Measurements from ENCODE around the gene NAV3.

The NAV3 gene

DNA sequence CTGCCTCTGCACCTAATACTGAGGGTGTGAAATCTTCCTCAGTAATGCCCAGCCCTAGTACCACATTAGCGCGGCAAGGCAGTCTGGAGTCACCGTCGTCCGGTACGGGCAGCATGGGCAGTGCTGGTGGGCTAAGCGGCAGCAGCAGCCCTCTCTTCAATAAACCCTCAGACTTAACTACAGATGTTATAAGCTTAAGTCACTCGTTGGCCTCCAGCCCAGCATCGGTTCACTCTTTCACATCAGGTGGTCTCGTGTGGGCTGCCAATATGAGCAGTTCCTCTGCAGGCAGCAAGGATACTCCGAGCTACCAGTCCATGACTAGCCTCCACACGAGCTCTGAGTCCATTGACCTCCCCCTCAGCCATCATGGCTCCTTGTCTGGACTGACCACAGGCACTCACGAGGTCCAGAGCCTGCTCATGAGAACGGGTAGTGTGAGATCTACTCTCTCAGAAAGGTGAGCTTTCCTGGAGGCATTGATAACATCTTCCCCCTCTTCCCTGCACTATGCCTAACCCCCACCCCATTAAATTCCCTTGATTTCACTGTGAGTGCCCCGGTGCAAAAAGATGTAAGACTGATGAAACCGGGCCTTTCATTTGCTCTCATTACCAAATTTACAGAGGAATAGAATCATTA is 291.4 kb downstream of the NAV3 start:
- H3K4me2 ChIP-seq (ENCODE audit: low read depth, low read length, poor library complexity, severe bottlenecking), result peak overlapping the region; percentile 14
- H3K4me1 ChIP-seq (ENCODE audit: insufficient read depth, low read length, poor library complexity, severe bottlenecking), result peaks cover 3% of the 10 kb centered on the region
- H2AFZ ChIP-seq (ENCODE audit: low read length), result no peak overlapping the region; the same call in 1 of the 2 replicates
- H3K36me3 ChIP-seq (ENCODE audit: insufficient read depth, low read length), result no peaks in the 10 kb centered on the region
- H3K9me2 ChIP-seq (replicated peaks; ENCODE audit: low read depth, low read length), result no peaks in the 10 kb centered on the region
- no peak overlapping the region for H3K4me3 ChIP-seq (ENCODE audit: low read length, poor library complexity, severe bottlenecking)
- TF ChIP-seq, protein P1, sequence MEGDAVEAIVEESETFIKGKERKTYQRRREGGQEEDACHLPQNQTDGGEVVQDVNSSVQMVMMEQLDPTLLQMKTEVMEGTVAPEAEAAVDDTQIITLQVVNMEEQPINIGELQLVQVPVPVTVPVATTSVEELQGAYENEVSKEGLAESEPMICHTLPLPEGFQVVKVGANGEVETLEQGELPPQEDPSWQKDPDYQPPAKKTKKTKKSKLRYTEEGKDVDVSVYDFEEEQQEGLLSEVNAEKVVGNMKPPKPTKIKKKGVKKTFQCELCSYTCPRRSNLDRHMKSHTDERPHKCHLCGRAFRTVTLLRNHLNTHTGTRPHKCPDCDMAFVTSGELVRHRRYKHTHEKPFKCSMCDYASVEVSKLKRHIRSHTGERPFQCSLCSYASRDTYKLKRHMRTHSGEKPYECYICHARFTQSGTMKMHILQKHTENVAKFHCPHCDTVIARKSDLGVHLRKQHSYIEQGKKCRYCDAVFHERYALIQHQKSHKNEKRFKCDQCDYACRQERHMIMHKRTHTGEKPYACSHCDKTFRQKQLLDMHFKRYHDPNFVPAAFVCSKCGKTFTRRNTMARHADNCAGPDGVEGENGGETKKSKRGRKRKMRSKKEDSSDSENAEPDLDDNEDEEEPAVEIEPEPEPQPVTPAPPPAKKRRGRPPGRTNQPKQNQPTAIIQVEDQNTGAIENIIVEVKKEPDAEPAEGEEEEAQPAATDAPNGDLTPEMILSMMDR (conservative IDR thresholded peaks at IDR 0.05; ENCODE audit: low read length), result no peak
- no peaks in the 10 kb centered on the region for H3K27me3 ChIP-seq (ENCODE audit: insufficient read depth, low read length, poor library complexity, severe bottlenecking)
- H3K9ac ChIP-seq (ENCODE audit: low read depth, low read length, poor library complexity, severe bottlenecking), result no peak overlapping the region
- no peaks in the 10 kb centered on the region for H4K20me1 ChIP-seq (ENCODE audit: insufficient read depth, low read length, poor library complexity, severe bottlenecking)
- no peaks in the 10 kb centered on the region for H3F3A ChIP-seq (ENCODE audit: low read depth)
- no peaks in the 10 kb centered on the region for H3K79me2 ChIP-seq (ENCODE audit: insufficient read depth, low read length)
- no peaks in the 10 kb centered on the region for H3K9me3 ChIP-seq (ENCODE audit: insufficient read depth, low read depth, low read length)

DNA sequence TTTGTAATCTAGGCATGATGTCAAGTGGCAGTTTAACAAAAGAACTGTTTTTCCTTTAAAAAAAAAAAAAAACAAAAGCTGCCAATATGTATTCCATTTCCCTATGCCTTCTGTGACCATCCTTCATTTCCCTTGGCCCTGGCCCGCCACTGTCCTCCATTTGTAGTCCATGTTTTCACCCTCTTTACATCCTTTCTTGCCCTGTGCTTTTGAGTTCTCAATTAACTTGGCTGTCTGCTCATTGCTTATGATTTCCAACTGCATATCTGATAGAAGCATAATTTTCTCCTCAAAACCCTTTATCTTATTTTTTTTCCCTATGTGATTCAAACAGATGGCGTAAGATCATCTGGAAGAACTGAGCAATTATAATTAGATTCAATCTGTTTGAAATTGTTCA is 297.5 kb downstream of the NAV3 start:
- H3F3A ChIP-seq (ENCODE audit: low read depth), result no peaks in the 10 kb centered on the region
- no peaks in the 10 kb centered on the region for H3K4me1 ChIP-seq (ENCODE audit: insufficient read depth, low read length, poor library complexity, severe bottlenecking)
- H4K20me1 ChIP-seq (ENCODE audit: insufficient read depth, low read length, poor library complexity, severe bottlenecking), result no peaks in the 10 kb centered on the region
- H2AFZ ChIP-seq (ENCODE audit: low read length), result no peak overlapping the region
- H3K4me2 ChIP-seq (ENCODE audit: low read depth, low read length, poor library complexity, severe bottlenecking), result no peak overlapping the region
- no peaks in the 10 kb centered on the region for H3K36me3 ChIP-seq (ENCODE audit: insufficient read depth, low read length)
- TF ChIP-seq, protein P1 (conservative IDR thresholded peaks at IDR 0.05; ENCODE audit: low read length), result no peak
- TF ChIP-seq EZH2phosphoT487 (IDR thresholded peaks at IDR 0.05; ENCODE audit: borderline replicate concordance), result no peak
- no peaks in the 10 kb centered on the region for H3K9me2 ChIP-seq (replicated peaks; ENCODE audit: low read depth, low read length)
- no peaks in the 10 kb centered on the region for H3K79me2 ChIP-seq (ENCODE audit: insufficient read depth, low read length)
- H3K9me3 ChIP-seq (ENCODE audit: insufficient read depth, low read depth, low read length), result no peaks in the 10 kb centered on the region
- no peak overlapping the region for H3K4me3 ChIP-seq (ENCODE audit: low read length, poor library complexity, severe bottlenecking)
- H3K9ac ChIP-seq (ENCODE audit: low read depth, low read length, poor library complexity, severe bottlenecking), result no peak overlapping the region
- H3K27me3 ChIP-seq (ENCODE audit: insufficient read depth, low read length, poor library complexity, severe bottlenecking), result no peaks in the 10 kb centered on the region

DNA sequence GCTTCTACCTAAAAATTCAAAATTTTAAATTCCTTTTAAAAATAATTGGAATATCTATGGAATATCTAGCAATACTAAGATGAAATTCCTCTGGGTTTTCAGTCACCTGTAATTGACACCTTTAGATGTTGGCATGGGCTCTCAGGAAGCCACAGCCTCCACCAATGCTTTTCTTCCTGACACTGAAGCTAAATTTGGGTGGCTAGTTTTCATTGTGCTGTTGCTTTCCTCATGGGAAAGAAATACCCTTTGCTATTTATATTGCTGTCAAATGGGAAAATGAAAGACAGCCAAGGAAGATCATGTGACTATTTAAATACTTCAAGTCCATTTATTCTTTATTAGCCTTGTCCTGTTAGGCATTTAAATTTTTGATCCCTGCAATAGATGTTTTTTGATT is 313.0 kb downstream of the NAV3 start:
- H2AFZ ChIP-seq (ENCODE audit: low read length), result no peak overlapping the region
- TF ChIP-seq, protein P1 (conservative IDR thresholded peaks at IDR 0.05; ENCODE audit: low read length), result no peak
- TF ChIP-seq EZH2phosphoT487 (IDR thresholded peaks at IDR 0.05; ENCODE audit: borderline replicate concordance), result no peak
- no peaks in the 10 kb centered on the region for H3K79me2 ChIP-seq (ENCODE audit: insufficient read depth, low read length)
- no peaks in the 10 kb centered on the region for H4K20me1 ChIP-seq (ENCODE audit: insufficient read depth, low read length, poor library complexity, severe bottlenecking)
- H3K9me3 ChIP-seq (ENCODE audit: insufficient read depth, low read depth, low read length), result no peaks in the 10 kb centered on the region
- H3K4me1 ChIP-seq (ENCODE audit: insufficient read depth, low read length, poor library complexity, severe bottlenecking), result no peaks in the 10 kb centered on the region
- H3F3A ChIP-seq (ENCODE audit: low read depth), result no peaks in the 10 kb centered on the region
- no peaks in the 10 kb centered on the region for H3K27me3 ChIP-seq (ENCODE audit: insufficient read depth, low read length, poor library complexity, severe bottlenecking)
- H3K4me2 ChIP-seq (ENCODE audit: low read depth, low read length, poor library complexity, severe bottlenecking), result no peak overlapping the region
- no peak overlapping the region for H3K4me3 ChIP-seq (ENCODE audit: low read length, poor library complexity, severe bottlenecking)
- no peak overlapping the region for H3K9ac ChIP-seq (ENCODE audit: low read depth, low read length, poor library complexity, severe bottlenecking)
- H3K36me3 ChIP-seq (ENCODE audit: insufficient read depth, low read length), result no peaks in the 10 kb centered on the region
- H3K9me2 ChIP-seq (replicated peaks; ENCODE audit: low read depth, low read length), result no peaks in the 10 kb centered on the region
